Mesodermal cell (in vitro differentiated cells): ENCODE results near the gene NUDC.

Experiments
- H3K27ac ChIP-seq: 2 replicates; pipeline ENCODE4 v1.7.0; 2013; ENCODE audit warnings: mild to moderate bottlenecking, low read depth, low read length, moderate library complexity; ENCODE audit not compliant: severe bottlenecking
- H3K36me3 ChIP-seq: 2 replicates; pipeline ENCODE4 v1.7.1; 2013; ENCODE audit warnings: mild to moderate bottlenecking, low read length, moderate library complexity; ENCODE audit not compliant: control insufficient read depth, insufficient read depth
- H3K4me1 ChIP-seq: one replicate; pipeline ENCODE4 v1.7.1; 2013; ENCODE audit warnings: mild to moderate bottlenecking, low read length; ENCODE audit not compliant: insufficient read depth, control insufficient read depth, poor library complexity, severe bottlenecking
- H3K4me3 ChIP-seq: 2 replicates; pipeline ENCODE4 v1.7.0; 2013; ENCODE audit warnings: low read length, control low read depth, mild to moderate bottlenecking; ENCODE audit not compliant: insufficient read depth, poor library complexity, severe bottlenecking; ENCODE audit errors: extremely low read depth
- H3K9me3 ChIP-seq: 2 replicates; pipeline ENCODE4 v1.7.1; 2013; ENCODE audit warnings: mild to moderate bottlenecking, low read length, moderate library complexity; ENCODE audit not compliant: control insufficient read depth
- WGBS, 2 experiments: methylation state at CpG; one replicate each; pipeline ENCODE4 v1.1.5; 2013; ENCODE audit warnings: missing lambda C conversion rate in 2 of 2; ENCODE audit not compliant: insufficient coverage in 2 of 2; 5-methylcytosine and 5-hydroxymethylcytosine counted together

Gene NUDC

DNA sequence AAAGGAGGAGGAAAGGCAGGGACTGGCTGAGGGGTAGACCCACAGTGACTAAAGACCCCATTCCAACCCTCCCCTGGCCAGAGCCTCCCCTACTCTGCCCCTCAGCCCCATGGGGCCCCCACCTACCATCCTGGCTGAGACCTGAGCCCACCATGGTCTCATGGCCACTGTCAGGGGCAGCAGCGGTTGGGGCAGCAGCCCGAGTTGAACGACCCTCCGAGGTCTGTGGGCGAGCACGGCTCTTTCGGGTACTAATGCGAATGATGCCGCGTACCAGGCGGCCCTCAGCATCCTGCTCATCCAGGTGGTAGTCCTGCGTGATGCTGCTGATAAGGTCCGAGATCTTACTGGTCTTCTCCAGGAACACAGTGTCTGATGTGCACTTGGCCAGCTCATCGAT is 29.7 kb downstream of the NUDC start:
- Histone ChIP-seq H3K27ac (no peak overlapping the region), H3K9me3 (no peaks in the 10 kb centered on the region), H3K4me3 (no peak overlapping the region), H3K4me1 (no peaks in the 10 kb centered on the region), H3K36me3 (peaks cover 16% of the 10 kb centered on the region)
- 92 to 94% methylated on average over 14 of the region's 14 CpGs for WGBS, 2 experiments

DNA sequence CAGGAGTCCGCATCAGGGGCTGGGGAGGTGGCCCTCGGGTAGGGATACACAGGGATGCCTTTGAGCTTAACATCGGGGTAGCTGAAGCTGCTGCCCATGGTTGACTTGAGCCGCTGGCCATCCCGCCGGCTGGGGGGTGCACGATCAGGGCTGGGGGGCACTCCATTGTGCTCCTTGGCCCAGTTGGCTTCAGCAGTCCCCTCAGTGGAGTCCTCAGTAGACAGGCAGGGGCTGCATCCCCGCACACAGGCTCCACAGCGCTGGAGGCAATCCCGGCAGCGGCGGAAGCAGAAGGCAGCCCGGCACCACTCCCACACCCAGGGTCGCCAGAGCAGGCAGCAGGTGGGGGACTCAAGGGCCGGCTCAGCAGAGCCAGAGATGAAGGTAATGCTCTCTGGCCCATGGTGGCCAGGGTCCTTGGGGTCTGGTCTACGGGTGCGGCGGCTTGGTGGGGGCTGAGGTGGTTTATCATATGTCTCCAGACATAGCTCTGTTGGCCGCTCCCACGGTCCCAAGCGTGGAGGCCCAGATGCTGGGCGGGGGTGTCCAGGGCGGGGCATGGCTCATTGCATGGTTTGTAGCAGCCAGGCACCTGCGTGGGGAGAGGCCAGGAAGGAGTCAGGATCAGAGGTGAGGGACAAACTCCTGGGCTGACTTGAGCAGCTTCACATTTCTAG is 30.4 kb downstream of the NUDC start:
- H3K27ac ChIP-seq = no peak overlapping the region
- no peak overlapping the region for H3K4me3 ChIP-seq
- H3K36me3 ChIP-seq = peaks cover 8% of the 10 kb centered on the region
- no peaks in the 10 kb centered on the region for H3K9me3 ChIP-seq
- 91 to 94% methylated on average over 20 to 21 of the region's 24 CpGs for WGBS, 2 experiments
- H3K4me1 ChIP-seq = no peaks in the 10 kb centered on the region

DNA sequence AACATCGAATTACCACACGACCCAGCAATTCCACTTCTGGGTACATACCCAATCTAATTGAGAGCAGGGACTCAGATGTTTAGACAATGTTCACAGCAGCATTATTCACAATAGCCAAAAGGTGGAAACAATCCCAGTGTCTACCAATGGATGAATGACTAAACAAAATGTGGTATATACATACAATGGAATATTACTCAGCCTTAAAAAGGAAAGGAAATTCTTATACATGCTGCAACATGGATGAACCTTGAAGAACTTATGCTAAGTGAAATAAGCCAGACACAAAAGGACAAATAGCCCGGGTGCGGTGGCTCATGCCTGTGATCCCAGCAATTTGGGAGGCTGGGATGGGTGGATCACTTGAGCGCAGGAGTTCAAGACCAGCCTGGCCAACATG is 31.8 kb downstream of the NUDC start:
- Histone ChIP-seq H3K9me3 (no peaks in the 10 kb centered on the region), H3K4me3 (no peak overlapping the region), H3K4me1 (no peaks in the 10 kb centered on the region), H3K36me3 (peaks cover 2% of the 10 kb centered on the region), H3K27ac (no peak overlapping the region)
- WGBS, 2 experiments = 95 to 98% methylated on average over 4 to 5 of the region's 5 CpGs

DNA sequence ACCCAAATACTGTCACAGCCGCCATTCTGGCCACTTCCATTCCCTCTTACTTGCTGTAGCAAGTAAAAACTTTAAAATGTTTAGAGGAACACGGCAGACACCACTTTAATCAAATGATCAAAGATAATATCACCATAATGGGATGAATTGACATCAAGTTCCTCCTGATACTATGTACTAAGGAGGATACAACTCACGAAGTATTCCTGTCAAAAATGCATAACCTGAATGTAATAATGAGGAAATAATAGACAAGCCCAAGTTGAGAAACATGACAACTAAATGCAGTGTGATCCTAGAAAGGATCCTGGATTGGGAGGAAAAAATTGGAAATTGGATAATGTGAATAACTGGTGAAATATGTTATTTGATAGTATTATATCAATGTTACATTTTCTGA is 34.8 kb downstream of the NUDC start:
- Histone ChIP-seq H3K9me3 (no peaks in the 10 kb centered on the region), H3K4me3 (no peak overlapping the region), H3K4me1 (no peaks in the 10 kb centered on the region), H3K36me3 (no peaks in the 10 kb centered on the region), H3K27ac (no peak overlapping the region)
- WGBS, 2 experiments = 83% methylated on average over 1 of the region's 3 CpGs; no CpG with 5 or more reads in 1 of the 2 experiments

DNA sequence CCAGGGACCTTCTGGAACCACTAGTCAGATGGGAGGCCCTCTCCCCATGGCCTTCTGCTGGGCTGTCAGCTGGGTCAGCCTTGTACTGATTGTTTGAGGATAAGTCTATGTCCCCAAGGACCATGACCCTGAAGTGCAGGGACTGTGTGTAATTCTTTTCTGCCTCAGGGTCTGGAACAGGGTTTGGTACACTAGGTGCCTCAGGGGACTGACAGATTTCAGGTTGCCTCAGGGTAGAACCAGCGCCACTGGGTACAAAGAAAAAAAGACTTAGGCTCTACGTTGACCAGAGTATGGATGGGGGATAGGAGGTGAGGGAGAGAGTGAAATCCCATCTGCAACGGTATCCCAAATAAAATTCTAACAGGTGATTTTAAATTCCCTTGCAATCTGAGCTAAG is 35.8 kb downstream of the NUDC start:
- H3K27ac ChIP-seq = no peak overlapping the region
- H3K4me3 ChIP-seq = no peak overlapping the region
- 87% methylated on average over 3 of the region's 3 CpGs; no CpG with 5 or more reads in 1 of the 2 experiments for WGBS, 2 experiments
- H3K9me3 ChIP-seq = no peaks in the 10 kb centered on the region
- H3K4me1 ChIP-seq = no peaks in the 10 kb centered on the region
- no peaks in the 10 kb centered on the region for H3K36me3 ChIP-seq

DNA sequence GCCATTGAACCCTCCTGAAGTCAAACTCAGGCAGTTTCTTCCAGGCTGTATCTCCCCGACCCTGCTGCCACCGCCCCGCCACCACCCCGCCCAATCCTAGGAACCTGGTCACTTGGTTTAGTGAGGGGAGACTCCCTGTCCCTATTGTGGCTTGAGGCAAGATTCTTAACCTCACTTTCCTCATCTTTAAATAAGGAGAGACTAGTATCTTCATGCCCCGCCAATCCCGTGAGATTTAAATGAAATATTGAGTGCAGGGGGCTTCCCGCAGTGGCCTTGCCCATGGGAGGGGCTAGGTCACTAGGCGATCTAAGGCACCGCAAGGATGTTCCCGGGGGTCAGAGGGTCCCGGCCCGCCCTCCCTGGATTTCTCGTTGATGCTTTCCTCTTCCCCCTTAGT is 37.7 kb downstream of the NUDC start:
- H3K4me1 ChIP-seq = no peaks in the 10 kb centered on the region
- peak overlapping the region; percentile 23 for H3K4me3 ChIP-seq
- H3K27ac ChIP-seq = no peak overlapping the region
- no peaks in the 10 kb centered on the region for H3K9me3 ChIP-seq
- WGBS, 2 experiments = 28 to 42% methylated on average over 8 to 9 of the region's 13 CpGs
- H3K36me3 ChIP-seq = no peaks in the 10 kb centered on the region

DNA sequence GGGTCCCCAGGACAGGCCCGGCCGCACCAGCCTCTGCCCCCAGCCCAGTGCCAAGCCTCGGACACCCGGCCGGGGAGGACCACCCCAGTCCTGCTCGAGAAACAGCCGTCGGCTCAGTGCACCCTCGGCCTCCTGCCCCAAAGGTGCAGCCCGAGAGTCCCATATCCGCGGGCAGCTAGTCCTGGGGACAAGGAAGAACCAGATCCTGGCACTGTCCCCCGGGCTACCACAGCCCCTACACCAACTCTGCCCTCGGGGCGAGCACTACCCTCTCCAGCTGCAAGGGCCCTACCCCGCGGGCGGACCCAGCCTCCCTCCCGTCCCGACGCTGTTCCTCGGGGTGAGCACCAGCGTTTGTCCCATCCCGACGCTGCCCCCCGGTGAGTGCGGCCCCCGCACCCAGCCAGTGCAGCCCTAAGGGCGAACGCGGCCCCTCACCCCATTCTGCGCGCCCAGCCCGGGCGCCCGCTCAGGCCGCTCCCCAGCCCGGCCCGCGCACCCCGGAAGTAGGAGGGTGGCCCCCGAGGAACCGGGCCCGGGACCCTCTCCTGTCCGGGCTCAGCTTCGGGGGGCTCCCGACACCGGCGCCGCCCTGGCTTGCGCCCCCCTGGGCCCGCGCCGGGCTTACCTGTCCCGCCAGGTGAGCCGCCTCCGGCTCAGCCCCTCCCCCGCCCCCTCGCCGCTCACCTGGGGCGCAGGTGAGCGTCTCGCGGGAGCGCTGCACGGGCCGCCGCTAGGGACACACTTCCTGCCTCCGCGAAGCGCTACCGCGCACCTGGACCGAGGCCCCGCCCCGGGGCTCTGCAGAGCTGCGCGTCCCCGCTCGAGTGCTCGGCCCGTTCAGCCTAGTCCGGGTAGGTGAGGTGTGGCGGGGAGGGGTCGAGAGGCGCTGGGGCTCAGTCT is 38.4 kb downstream of the NUDC start, which contains the start of gene KDF1:
Gene KDF1 (minus strand): TSS at position 747 of the 903 bp plus-strand sequence. CDS start 8,088 bp downstream, outside the sequence.
- H3K27ac ChIP-seq = no peak within 1 kb of the TSS
- 3% methylated on average over 61 to 66 of the region's 86 CpGs for WGBS, 2 experiments
- H3K4me3 ChIP-seq = peak within 1 kb of the TSS; percentile 23
- H3K9me3 ChIP-seq = no peaks in the 10 kb centered on the region
- H3K36me3 ChIP-seq = no peaks in the 10 kb centered on the region
- no peaks in the 10 kb centered on the region for H3K4me1 ChIP-seq

DNA sequence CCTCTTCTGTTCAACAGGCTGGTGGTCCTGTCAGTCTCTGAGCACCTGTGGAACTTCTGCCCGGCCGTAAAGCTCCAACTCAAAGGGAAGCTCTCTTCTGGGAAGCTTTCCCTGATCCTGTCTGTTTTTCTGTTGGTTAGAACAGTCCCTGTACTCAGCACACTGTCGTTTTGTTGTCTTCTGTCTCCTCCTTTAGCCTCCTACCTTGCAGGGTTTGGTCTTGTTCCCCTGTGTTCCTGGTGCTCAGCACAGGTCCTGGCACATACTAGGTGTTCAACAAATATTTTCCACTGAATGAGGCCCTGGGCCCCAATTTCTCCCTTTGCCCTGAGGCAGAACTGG is 39.1 kb downstream of the NUDC start:
- Histone ChIP-seq H3K4me3 (no peak overlapping the region), H3K27ac (no peak overlapping the region), H3K9me3 (no peaks in the 10 kb centered on the region), H3K4me1 (no peaks in the 10 kb centered on the region), H3K36me3 (no peaks in the 10 kb centered on the region)
- WGBS, 2 experiments = 15 to 19% methylated on average over 3 of the region's 3 CpGs

DNA sequence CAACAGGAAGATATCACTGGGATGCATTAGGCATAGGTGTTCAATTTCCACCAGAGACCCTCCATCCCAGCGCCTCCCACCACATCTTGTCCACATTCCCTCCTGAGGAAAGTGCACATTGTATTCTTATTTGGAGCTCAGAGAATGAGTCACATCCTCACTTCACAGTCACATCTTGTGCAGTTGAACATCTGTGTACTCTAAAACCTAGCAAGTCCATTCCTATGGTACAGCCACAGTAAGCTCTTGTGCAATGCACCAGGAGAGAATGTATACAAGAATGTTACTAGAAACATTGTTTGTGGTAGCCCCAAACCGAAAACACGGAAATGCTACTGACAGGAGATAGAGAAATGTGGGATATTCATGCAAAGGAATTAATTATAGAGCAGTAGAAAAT is 40.3 kb downstream of the NUDC start:
- no peak overlapping the region for H3K4me3 ChIP-seq
- no peaks in the 10 kb centered on the region for H3K36me3 ChIP-seq
- H3K27ac ChIP-seq = no peak overlapping the region
- no peaks in the 10 kb centered on the region for H3K9me3 ChIP-seq
- no peaks in the 10 kb centered on the region for H3K4me1 ChIP-seq
- 68 to 82% methylated on average over 2 to 3 of the region's 3 CpGs for WGBS, 2 experiments

DNA sequence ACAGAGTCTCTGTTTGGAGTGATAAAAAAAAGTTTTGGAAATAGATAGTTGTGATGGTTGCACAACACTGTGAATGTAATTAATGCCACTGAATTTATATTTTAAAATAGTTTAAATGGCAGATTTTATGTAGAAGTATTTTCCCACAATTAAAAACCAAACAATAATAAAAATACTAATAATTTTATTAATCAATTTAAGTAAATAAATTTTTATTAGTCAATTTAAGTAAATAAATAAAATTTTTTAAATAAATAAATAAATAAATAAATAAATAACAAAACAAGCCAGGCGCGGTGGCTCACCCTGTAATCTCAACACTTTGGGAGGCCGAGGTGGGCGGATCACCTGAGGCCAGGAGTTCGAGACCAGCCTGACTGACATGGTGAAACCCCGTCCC is 43.7 kb downstream of the NUDC start:
- no peaks in the 10 kb centered on the region for H3K36me3 ChIP-seq
- no peak overlapping the region for H3K27ac ChIP-seq
- no peaks in the 10 kb centered on the region for H3K9me3 ChIP-seq
- no peaks in the 10 kb centered on the region for H3K4me1 ChIP-seq
- H3K4me3 ChIP-seq = no peak overlapping the region
- WGBS, 2 experiments = 91 to 94% methylated on average over 4 to 6 of the region's 6 CpGs

DNA sequence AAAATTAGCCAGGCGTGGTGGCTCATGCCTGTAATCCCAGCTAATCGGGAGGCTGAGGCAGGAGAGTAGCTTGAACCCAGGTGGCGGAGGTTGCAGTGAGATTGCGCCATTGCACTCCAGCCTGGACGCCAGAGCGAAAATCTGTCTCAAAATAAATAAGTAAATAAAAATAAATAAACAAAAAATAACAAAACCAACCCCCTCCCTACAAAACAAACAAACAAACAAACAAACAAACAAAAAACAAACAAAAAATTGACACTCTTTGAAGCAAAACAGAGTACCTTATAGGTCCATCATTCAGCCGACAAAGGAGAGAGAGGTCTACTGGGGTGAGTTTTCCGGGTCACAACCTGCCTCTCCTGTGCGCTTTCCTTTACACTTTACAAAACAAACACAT is 44.1 kb downstream of the NUDC start:
- Histone ChIP-seq H3K9me3 (no peaks in the 10 kb centered on the region), H3K27ac (no peak overlapping the region), H3K4me3 (no peak overlapping the region), H3K36me3 (no peaks in the 10 kb centered on the region), H3K4me1 (no peaks in the 10 kb centered on the region)
- 91 to 94% methylated on average over 2 to 3 of the region's 9 CpGs for WGBS, 2 experiments
